OCI-LY1 (cell line): ENCODE measurements around the gene SUPT5H.

ENCODE experiments used
- H2AFZ ChIP-seq: fragments of 200-600 bp; sonication (generic), shearing (Covaris generic); 2 replicates; pipeline ENCODE4 v1.6.0; 2014; ENCODE audit warnings: antibody characterized with exemption, mild to moderate bottlenecking, low read length
- H3F3A ChIP-seq: fragments of 200-600 bp; sonication (generic), shearing (Covaris generic); 2 replicates; pipeline ENCODE4 v1.6.0; 2014; ENCODE audit warnings: mild to moderate bottlenecking, antibody characterized with exemption, low read length, moderate library complexity; ENCODE audit not compliant: insufficient read depth
- H3K27ac ChIP-seq: fragments of 200-600 bp; sonication (generic); 2 replicates; pipeline ENCODE4 v1.5.1; 2014; ENCODE audit warnings: low read length, mixed run types, mild to moderate bottlenecking, low read depth; ENCODE audit not compliant: poor library complexity, severe bottlenecking
- H3K27me3 ChIP-seq: fragments of 200-600 bp; sonication (generic); 2 replicates; pipeline ENCODE4 v1.6.0; 2014; ENCODE audit warnings: antibody characterized with exemption, mild to moderate bottlenecking, low read length, moderate library complexity; ENCODE audit not compliant: insufficient read depth
- H3K36me3 ChIP-seq: fragments of 200-600 bp; sonication (generic); 2 replicates; pipeline ENCODE4 v1.6.1; 2014; ENCODE audit warnings: mild to moderate bottlenecking, antibody characterized with exemption, low read length, moderate library complexity, mixed read lengths; ENCODE audit not compliant: insufficient read depth
- H3K4me1 ChIP-seq: fragments of 200-600 bp; sonication (generic); 2 replicates; pipeline ENCODE4 v1.5.1; 2014; ENCODE audit warnings: mild to moderate bottlenecking, low read length, moderate library complexity; ENCODE audit not compliant: insufficient read depth, severe bottlenecking
- H3K4me2 ChIP-seq: fragments of 200-600 bp; sonication (generic), shearing (Covaris generic); 2 replicates; pipeline ENCODE4 v1.6.1; 2014; ENCODE audit warnings: low read length
- H3K4me3 ChIP-seq: fragments of 200-600 bp; sonication (generic); 2 replicates; pipeline ENCODE4 v1.5.1; 2014; ENCODE audit warnings: low read length, low read depth, mild to moderate bottlenecking, mixed read lengths; ENCODE audit not compliant: poor library complexity, severe bottlenecking
- H3K79me2 ChIP-seq: fragments of 200-600 bp; shearing (Covaris generic); 2 replicates; pipeline ENCODE4 v1.6.1; 2016; ENCODE audit warnings: mixed run types, low read length, mixed read lengths; ENCODE audit not compliant: insufficient read depth
- H3K9ac ChIP-seq: fragments of 200-600 bp; sonication (generic), shearing (Covaris generic); 2 replicates; pipeline ENCODE4 v1.6.1; 2014; ENCODE audit warnings: mild to moderate bottlenecking, low read length, mixed read lengths
- H3K9me2 ChIP-seq: fragments of 200-600 bp; sonication (generic), shearing (Covaris generic); 2 replicates; pipeline ENCODE4 v1.6.1; 2014; ENCODE audit warnings: low read depth, mild to moderate bottlenecking, low read length, mixed read lengths
- H3K9me3 ChIP-seq: fragments of 200-600 bp; shearing (Covaris generic); 2 replicates; pipeline ENCODE4 v1.6.1; 2014; ENCODE audit warnings: low read length, mixed read lengths
- H4K20me1 ChIP-seq: fragments of 200-600 bp; sonication (generic), shearing (Covaris generic); 2 replicates; pipeline ENCODE4 v1.6.0; 2016; ENCODE audit warnings: mild to moderate bottlenecking, low read length; ENCODE audit not compliant: insufficient read depth
- CTCF ChIP-seq: fragments of 200-600 bp; sonication (generic), shearing (Covaris generic); IDR thresholded peaks from 2 replicates; pipeline ENCODE4 v1.5.1; 2017; ENCODE audit warnings: mild to moderate bottlenecking, antibody characterized with exemption, low read length, moderate library complexity, mixed read lengths
- EZH2 ChIP-seq: fragments of 200-600 bp; sonication (generic), shearing (Covaris generic); IDR thresholded peaks from 2 replicates; pipeline ENCODE4 v1.8.0; 2017; ENCODE audit warnings: borderline replicate concordance, mixed run types, mild to moderate bottlenecking, antibody characterized with exemption, low read length, moderate library complexity, mixed read lengths

SUPT5H gene

DNA sequence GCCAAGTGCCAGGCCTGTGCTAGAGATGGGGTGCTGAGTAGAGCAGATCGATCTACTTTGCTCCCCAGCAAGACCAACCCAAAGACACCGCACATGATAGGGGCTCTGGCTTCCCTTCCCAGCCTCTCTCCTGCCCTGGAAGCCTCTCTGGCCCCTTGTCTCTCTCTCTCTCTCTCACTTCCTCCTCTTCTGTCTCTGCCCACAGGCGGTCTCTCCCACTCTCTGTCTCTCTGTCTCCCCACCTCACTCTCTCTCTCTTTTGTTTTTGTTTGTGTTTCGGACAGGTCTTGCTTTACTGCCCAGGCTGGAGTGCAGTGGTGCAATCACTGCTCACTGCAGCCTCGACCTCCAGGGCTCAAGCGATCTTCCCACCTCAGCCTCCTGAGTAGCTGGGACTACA is 70.9 kb downstream of the SUPT5H start:
- Histone ChIP-seq H3K36me3 (no peaks in the 10 kb centered on the region), H3K4me1 (peaks cover 40% of the 10 kb centered on the region), H2AFZ (no peak overlapping the region), H3K9me3 (no peaks in the 10 kb centered on the region), H3K4me3 (no peak overlapping the region), H3K9ac (no peak overlapping the region), H3K9me2 (no peaks in the 10 kb centered on the region), H3K27ac (no peak overlapping the region), H3K4me2 (no peak overlapping the region), H4K20me1 (no peaks in the 10 kb centered on the region), H3K79me2 (no peaks in the 10 kb centered on the region), H3K27me3 (peaks cover 12% of the 10 kb centered on the region), H3F3A (no peaks in the 10 kb centered on the region)
- no peak for TF ChIP-seq EZH2
- no peak for TF ChIP-seq CTCF

DNA sequence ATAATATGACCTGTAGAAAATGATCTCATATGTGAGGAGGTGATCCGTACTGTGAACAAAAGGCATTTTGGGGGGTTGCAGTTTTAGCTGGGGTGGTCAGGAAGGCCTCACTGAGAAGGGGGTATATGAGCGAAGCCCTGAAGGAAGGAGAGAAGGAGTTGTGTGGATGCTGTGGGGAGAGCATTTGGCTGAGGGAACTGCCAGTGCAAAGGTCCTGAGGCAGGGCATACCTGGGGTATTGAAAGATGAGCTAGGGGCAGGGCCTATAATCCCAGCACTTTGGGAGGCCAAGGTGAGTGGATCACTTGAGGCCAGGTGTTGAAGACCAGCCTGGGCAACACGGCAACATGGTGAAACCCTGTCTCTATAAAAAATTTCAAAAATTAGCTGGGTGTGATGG is 72.0 kb downstream of the SUPT5H start:
- Histone ChIP-seq H3K36me3 (no peaks in the 10 kb centered on the region), H3K4me3 (no peak overlapping the region), H3F3A (no peaks in the 10 kb centered on the region), H3K9ac (no peak overlapping the region), H4K20me1 (no peaks in the 10 kb centered on the region), H3K4me2 (no peak overlapping the region), H3K9me2 (no peaks in the 10 kb centered on the region), H3K4me1 (peaks cover 46% of the 10 kb centered on the region), H3K27me3 (peaks cover 12% of the 10 kb centered on the region), H2AFZ (no peak overlapping the region), H3K79me2 (no peaks in the 10 kb centered on the region), H3K9me3 (no peaks in the 10 kb centered on the region), H3K27ac (no peak overlapping the region)
- TF ChIP-seq EZH2 (no peak), CTCF (no peak)

GRCh38 chr19:39518458-39518857 is 73.1 kb downstream of the SUPT5H start:
- H3K36me3 ChIP-seq = no peaks in the 10 kb centered on the region
- peaks cover 46% of the 10 kb centered on the region for H3K4me1 ChIP-seq
- H3K27ac ChIP-seq = no peak overlapping the region
- H3F3A ChIP-seq = no peaks in the 10 kb centered on the region
- peaks cover 12% of the 10 kb centered on the region for H3K27me3 ChIP-seq
- no peak overlapping the region for H3K4me2 ChIP-seq
- no peak overlapping the region for H3K9ac ChIP-seq
- no peaks in the 10 kb centered on the region for H3K79me2 ChIP-seq
- H4K20me1 ChIP-seq = no peaks in the 10 kb centered on the region
- no peak overlapping the region for H3K4me3 ChIP-seq
- no peaks in the 10 kb centered on the region for H3K9me3 ChIP-seq
- no peak overlapping the region for H2AFZ ChIP-seq
- no peaks in the 10 kb centered on the region for H3K9me2 ChIP-seq
- TF ChIP-seq EZH2 = no peak
- no peak for TF ChIP-seq CTCF
